GM21723 (cell line): ENCODE measurements around the gene GAPDH.
"Not testable (repeated sequence)": the region's sequence is repeated elsewhere in the genome, so short reads cannot be mapped to it uniquely, and the experiment has no call there.

Source experiments
- ATAC-seq: cut with Tn5 transposase; IDR thresholded peaks from one replicate; pipeline ENCODE4 v1.9.1; 2021; ENCODE audit warnings: mild to moderate bottlenecking, moderate library complexity; ENCODE audit not compliant: unreplicated experiment

Gene GAPDH

DNA sequence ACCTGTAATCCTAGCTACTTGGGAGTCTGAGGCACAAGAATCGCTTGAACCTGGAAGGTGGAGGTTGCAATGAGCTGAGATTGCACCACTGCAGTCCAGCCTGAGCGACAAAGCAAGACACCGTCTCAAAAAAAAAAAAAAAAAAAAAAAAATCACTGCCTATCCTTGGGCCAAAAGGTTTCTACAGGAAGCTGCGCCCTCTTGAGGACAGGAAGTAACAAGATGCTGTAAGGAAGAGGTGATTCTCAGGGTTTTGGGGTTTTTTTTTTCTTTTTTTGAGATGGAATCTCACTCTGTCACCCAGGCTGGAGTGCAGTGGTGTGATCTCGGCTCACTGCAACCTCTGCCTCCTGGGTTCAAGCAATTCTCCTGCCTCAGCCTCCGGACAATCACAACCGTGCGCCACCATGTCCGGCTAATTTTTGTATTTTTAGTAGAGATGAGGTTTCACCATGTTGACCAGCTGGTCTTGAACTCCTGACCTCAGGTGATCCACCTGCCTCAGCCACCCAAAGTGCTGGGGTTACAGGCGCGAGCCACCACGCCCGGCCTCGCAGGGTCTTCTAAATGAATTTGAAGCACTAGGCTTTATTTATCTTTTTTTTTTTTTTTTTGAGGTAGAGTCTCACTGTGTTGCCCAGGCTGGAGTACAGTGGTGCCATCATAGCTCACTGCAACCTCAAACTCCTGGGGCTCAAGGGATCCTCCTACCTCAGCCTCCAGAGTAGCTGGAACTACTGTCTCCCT is 23.9 kb downstream of the GAPDH start:
- ATAC-seq = not testable (repeated sequence)

DNA sequence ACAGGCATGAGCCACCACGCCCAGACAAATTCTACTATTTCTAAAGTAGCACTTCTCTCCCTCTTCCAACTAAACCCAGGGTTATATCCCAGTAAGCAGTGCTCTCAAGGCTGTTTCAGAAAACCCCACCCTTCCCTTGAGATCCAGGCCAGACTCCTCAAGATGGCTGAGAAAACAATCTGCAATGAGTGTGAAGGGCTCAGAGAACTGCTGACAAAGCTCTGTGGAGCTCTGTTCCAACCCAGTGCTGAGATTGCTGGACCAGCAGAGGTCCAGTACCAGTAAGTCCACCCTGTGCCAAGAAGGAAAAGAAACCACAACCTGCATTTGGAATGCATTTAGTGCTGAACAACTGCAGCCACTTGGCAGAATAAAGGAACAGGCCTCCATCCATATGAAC is 25.2 kb downstream of the GAPDH start:
- no peak for ATAC-seq

DNA sequence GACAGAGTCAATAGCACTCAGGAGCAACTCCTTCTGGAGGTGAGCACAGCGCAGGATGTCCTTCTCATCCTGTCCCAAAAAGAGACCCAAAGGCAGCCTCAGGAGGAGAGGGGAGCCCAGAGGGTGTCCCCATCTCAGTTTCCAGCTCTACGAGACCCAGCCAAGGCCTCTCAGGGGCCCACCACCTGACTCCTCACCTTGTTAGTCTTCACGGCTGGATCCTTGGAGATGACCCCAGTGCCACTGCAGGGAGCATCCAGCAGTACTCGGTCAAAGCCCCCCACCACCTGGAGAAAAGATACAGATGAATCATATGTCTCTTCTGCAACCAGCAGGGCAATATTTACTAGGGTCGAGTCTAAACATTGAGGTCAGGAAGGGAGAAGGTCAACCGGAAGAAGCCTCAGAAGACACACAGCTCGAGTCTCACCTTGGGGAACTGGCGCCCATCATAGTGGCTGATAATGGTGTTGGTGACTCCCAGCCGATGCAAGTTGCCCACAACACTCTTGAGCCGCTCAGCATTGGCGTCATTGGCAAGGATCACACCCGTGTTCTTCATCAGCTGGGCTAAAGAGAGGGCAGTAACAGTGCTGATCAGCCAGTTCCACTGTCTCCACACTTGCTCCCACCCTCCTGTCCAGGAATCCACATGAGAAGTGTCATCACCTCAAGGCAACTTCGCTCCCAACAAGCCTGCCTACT is 26.3 kb downstream of the GAPDH start:
- no peak for ATAC-seq

DNA sequence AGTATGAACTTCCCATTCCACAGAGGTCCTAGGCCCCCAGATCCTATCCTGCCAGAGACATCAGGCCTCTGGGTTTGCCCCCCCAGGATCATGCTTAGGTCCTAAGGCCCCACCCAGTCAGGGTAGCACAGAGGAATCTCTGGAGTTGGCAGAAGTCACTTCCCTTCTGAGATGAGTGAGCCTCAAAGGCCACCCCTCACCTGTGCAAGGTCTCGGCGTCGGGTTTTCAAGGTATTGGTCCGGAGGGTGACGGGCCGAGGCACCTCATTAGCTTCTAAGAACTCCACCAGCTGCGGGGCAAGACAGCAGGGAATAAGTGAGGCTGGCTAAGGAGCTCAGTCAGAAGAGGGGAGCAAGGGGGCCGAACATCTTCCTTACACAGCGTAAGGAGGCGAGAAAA is 28.6 kb downstream of the GAPDH start:
- ATAC-seq = no peak

DNA sequence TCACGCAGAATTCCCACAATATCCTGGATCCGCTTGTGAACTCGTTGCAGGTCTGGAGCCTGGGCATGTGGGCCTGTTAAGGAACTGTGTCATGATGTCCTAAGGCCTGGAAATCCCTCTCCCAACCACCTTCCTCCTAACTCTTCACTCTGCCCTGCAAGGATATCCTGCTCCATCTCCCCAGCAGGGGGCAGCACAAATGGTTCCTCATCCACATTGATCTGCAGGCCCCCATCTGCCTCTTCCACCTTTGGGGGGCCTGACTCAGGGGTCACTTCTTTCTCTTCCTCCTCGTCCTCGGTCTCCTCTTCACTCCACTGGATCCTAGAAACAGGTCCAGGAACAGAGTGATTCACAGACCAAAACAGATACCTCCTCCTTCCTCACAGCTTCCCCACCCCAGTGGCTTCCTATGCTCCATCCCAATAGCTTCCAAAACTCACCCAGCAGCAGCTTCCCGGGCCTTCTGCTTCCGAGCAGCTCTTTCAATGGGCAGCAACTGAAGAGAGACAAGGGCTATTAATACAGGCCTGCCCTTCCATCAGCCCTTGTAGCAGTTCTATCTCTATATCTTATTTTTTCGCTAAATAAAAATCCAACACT is 29.2 kb downstream of the GAPDH start:
- no peak for ATAC-seq

DNA sequence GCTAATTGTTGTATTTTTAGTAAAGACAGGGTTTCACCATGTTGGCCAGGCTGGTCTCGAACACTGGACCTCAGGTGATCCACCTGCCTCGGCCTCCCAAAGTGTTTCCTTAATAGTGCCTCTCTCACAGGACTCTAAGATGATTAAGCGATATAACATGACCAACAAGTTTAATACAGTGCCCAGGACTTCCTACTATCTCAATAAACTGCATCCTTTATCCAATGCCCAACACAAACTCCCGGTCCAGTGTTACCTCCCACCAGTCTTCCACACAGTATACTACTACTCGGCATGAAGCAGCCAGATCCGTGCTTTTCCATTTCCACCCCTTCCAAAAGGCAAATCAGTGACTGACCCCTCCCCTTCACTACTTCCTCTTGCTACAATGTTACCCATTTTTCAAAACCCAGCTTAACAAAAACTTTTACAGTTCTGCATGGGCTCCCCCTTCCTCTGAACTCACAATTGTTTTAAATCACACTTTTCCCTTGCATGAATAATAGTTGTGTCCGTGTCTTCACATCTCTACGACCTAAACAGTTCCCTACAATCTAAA is 32.9 kb downstream of the GAPDH start:
- ATAC-seq = no peak

DNA sequence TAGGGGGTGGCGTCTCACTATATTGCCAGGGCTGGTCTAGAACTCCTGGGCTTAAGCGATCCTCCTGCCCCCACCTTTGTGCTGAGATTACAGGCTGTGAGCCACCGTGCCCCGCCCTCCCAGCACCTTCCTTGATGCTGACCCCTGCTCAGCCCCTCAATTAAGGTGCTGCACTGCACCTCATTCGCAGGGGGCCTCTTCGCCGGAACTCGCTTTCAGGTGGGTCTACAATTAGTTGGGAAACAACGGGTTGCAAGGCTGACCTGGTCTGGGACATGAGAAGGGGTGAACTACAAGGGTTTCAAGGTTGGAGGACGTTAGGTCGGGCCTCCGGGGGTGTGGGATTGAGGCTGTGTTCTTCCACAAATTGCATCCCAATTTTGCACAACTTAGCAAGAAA is 35.0 kb downstream of the GAPDH start:
- no peak for ATAC-seq

DNA sequence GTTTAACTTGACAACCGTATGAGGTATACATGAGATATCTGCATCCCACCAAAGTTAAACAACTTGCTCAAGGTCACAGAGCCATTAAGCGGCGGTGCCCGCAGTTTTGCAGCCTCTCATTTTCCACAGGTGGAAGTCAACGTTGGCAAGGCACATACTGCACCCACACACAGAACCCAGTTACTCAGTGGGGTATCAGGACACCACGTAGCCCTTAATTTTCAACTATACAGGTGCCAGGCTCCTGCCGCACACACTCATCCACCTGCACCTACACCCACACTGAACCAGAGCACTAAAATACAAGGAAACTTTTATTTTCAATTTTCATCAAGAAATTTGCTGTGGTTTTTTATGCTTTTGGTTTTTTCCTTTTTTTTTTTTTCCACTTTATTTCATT is 35.5 kb downstream of the GAPDH start:
- ATAC-seq = no peak

DNA sequence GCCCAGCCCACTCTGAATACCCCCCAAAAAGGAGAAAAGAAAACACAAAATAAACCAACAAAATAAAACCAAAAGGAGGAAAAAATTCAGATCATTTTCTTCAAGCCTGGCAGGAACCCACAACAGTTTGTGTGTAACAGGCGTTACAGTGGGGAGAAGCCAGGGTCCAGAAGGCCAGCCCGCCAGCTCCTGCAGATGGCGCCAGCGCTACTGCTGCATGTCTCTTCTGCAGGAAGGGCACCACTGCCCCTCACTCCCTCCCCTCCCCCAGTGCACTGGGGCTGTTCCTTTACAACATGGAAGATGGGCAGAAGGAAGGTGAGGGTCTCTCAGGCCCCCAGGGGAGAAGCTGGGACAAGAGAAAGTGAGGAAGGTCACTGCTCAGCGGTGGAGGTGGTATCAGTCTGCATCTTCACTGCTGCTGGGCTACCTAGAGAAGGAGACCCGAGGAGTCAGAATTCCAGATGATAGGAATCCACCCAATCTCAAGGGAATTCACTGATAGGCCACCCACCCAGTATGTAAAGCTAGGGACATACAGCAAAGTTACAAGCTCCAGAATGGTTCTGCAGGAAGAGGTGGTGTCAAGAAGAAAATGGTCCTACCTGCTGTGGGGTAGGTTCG is 36.1 kb downstream of the GAPDH start:
- no peak for ATAC-seq

DNA sequence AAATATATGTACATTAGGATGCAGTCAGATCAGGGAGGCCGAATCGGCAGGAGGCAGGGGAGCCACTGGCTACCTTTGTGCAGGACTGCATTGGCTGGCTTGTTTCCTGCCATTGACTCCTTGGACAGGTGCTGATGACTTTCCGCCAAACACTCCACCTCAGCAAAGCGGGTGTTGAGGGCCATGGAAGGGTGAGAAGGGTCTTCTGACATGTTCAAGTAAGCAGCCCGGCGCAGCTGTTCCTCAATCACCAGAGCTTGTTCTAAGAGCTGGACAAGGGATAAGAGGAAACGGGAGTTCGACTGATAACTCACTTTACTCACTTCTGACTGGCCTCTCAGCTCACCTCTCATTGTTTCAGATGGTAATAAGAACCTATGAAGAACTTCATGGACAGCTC is 38.7 kb downstream of the GAPDH start:
- no peak for ATAC-seq

DNA sequence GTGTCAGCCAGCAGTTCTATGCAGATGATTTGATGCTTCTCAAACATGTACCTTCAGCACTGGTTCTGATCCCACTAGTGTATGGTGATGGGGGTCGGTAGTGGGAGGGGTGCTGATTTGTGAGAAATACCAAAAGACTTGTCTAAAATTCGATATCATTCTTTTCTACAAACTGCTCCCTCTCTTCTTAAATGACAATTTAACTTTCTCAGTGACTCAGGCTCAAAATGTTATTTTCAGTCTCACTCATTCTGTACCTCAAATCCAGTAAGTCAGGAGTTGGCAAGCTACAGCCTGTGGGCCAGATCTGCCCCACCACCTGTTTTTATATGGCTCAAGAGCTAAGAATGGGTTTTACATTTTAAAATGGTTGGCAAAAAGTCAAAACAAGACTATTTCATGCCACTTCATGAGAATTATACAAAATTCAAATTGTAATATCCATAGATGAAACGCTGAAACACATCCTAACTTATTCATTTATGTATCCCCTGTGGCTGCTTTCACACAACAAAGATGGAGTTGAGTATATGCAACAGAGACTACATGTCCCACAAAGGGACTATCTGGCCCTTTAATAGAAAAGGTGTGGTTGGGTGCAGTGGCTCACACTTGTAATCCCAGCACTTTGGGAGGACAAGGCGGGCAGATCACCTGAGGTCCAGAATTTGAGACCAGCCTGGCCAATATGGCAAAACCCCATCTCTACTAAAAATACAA is 40.4 kb downstream of the GAPDH start:
- no peak for ATAC-seq

DNA sequence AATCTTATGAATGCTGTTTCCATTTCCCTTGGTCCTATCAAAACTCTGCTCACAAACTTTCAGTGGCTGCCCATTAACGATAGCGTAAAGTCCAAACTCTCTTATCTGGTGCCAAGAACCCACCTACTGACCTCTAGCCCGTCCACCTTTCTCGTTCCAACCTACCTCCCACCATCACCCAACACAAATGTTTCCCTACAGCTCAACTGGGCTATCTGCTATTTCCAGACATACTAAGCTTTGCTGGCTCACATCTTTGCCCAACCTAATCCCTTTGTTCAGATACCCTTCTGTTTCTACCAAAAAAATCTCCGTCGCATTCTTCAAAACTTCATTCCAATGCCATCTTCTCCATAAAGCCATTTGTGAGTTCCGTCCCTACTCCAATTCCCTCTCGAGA is 41.3 kb downstream of the GAPDH start:
- no peak for ATAC-seq

DNA sequence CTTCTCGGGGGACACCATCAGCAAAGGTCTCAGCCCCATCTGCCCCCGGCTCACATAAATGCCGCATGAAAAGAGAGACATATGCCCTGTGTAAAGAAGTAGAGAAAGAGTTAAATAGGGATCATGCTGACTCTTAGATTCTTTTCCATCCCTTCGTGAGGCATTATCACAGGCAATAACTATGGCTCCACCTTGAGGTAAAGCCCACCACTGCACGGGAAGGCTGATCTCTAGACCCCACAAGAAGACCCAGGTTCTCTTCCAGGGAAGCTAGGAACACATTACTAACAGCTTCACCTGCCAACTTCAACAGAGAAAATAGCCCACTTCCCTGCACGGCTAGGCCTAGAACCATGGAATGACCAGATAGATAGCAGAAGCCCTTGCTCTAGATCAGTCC is 47.9 kb downstream of the GAPDH start:
- ATAC-seq = no peak

DNA sequence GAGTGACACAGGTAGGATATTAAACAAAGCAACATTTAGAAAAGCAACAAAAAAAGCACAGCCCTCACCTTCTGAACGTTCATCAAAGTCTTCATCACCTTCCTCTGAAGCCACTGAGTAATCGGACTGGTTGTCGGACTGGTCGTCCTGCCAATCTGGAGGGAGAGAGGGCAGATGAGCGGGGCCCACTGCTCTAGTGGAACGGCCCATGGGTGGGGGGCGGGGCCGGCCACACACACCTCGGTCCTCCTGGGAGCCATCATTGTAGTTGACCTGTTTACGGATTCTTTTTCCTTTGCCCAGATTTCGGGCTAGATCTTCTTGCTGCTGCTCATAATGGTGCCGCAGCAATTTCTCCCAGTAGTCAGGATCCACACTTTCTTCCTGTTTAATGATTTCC is 48.6 kb downstream of the GAPDH start:
- no peak for ATAC-seq

DNA sequence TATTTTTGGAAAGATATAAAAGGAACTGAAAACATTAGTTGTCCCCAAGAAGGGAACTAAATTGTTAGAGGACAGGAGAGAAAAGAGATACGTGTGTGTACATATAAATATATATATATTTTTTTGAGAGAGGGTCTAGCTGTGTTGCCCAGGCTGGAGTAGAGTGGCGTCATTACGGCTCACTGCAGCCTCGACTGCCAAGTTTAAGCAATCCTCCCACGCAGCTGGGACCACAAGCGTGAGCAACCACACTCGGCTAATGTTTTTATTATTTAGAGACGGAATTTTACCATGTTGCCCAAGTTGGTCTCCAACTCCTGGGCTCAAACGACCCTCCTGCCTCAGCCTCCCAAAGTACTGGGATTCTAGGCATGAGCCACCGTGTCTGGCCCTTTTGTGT is 50.0 kb downstream of the GAPDH start:
- ATAC-seq = no peak

DNA sequence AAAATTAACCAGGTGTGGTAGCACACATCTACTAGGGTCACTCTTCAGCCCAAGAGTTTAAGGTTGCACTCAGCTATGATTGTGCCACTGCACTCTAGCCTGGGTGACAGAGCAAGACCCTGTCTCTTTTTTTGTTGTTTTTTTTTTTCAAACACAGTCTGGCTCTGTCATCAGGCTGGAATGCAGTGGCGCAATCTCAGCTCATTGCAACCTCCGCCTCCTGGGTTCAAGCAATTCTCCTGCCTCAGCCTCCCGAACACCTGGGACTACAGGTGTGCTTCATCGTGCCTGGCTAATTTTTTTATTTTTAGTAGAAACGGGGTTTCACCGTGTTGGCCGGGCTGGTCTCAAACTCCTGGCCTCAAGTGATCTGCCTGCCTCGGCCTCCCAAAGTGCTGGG is 52.3 kb downstream of the GAPDH start:
- not testable (repeated sequence) for ATAC-seq
